Measurements from ENCODE around the gene MPZL3. TPM values are rescaled to one million over a fixed set of nuclear protein-coding genes. Genes with fewer than 3 reads are reported as not detected.

The MPZL3 gene
- total RNA-seq, 1 donor from 2014 or later: 0.21 TPM

- Histone ChIP-seq H3K27ac (no peak overlapping the region), H3K36me3 (no peaks in the 10 kb centered on the region), H3K9me3 (no peaks in the 10 kb centered on the region), H3K4me1 (no peaks in the 10 kb centered on the region), H3K4me3 (no peak overlapping the region), H3K27me3 (no peaks in the 10 kb centered on the region)
- TF ChIP-seq CTCF (IDR thresholded peaks at IDR 0.05): no peak
- intact Hi-C loops (cut with DNase I): no loop called here
- DNase-seq (ENCODE audit: low spot score in 2 of 2): no peak
Observed at GRCh38 chr11:118200901-118201680, 51.1 kb downstream of the MPZL3 start.

- no peak for TF ChIP-seq CTCF (IDR thresholded peaks at IDR 0.05)
- DNase-seq (ENCODE audit: low spot score in 2 of 2): no peak
- Histone ChIP-seq H3K4me1 (no peaks in the 10 kb centered on the region), H3K27ac (no peak overlapping the region), H3K36me3 (no peaks in the 10 kb centered on the region), H3K9me3 (no peaks in the 10 kb centered on the region), H3K27me3 (no peaks in the 10 kb centered on the region), H3K4me3 (no peak overlapping the region)
- intact Hi-C loops (cut with DNase I): no loop called here
Observed at GRCh38 chr11:118200497-118200896, 51.7 kb downstream of the MPZL3 start.

GRCh38 chr11:118199135-118199534 is 53.0 kb downstream of the MPZL3 start:
- no peak overlapping the region for H3K27ac ChIP-seq
- no peak for DNase-seq (ENCODE audit: low spot score in 2 of 2)
- no peak for TF ChIP-seq CTCF (IDR thresholded peaks at IDR 0.05)
- no peaks in the 10 kb centered on the region for H3K4me1 ChIP-seq
- no peaks in the 10 kb centered on the region for H3K9me3 ChIP-seq
- no peaks in the 10 kb centered on the region for H3K36me3 ChIP-seq
- H3K27me3 ChIP-seq: no peaks in the 10 kb centered on the region
- no peak overlapping the region for H3K4me3 ChIP-seq
- intact Hi-C loops (cut with DNase I): no loop called here

GRCh38 chr11:118198370-118198769 is 53.8 kb downstream of the MPZL3 start:
- peak; percentile 58 to 67 (median 66) for TF ChIP-seq CTCF (IDR thresholded peaks at IDR 0.05)
- H3K27me3 ChIP-seq: no peaks in the 10 kb centered on the region
- intact Hi-C loops (cut with DNase I): no loop called here
- no peaks in the 10 kb centered on the region for H3K4me1 ChIP-seq
- no peak overlapping the region for H3K27ac ChIP-seq
- peak in 1 of 2 donors; percentile 73 for DNase-seq (ENCODE audit: low spot score in 2 of 2)
- H3K4me3 ChIP-seq: no peak overlapping the region
- H3K36me3 ChIP-seq: no peaks in the 10 kb centered on the region
- no peaks in the 10 kb centered on the region for H3K9me3 ChIP-seq

- Histone ChIP-seq H3K27me3 (no peaks in the 10 kb centered on the region), H3K9me3 (no peaks in the 10 kb centered on the region), H3K36me3 (no peaks in the 10 kb centered on the region), H3K27ac (peak overlapping the region in 1 of 2 donors; percentile 13), H3K4me3 (no peak overlapping the region), H3K4me1 (no peaks in the 10 kb centered on the region)
- intact Hi-C loops (cut with DNase I): no loop called here
- peak in 1 of 2 donors; percentile 72 for DNase-seq (ENCODE audit: low spot score in 2 of 2)
- TF ChIP-seq CTCF (IDR thresholded peaks at IDR 0.05): no peak
Observed at GRCh38 chr11:118194835-118195627, 57.1 kb downstream of the MPZL3 start.

Measured in ascending aorta (tissue), 2 donors.